DLD1 (cell line): ENCODE data around the gene SBK1.

Experiments
- in situ Hi-C: cut with HindIII; loops from 2 replicates; pipeline ENCODE4 v1.10.0; 2017; ENCODE audit warnings: low sequenced_read_pairs

SBK1 gene

DNA sequence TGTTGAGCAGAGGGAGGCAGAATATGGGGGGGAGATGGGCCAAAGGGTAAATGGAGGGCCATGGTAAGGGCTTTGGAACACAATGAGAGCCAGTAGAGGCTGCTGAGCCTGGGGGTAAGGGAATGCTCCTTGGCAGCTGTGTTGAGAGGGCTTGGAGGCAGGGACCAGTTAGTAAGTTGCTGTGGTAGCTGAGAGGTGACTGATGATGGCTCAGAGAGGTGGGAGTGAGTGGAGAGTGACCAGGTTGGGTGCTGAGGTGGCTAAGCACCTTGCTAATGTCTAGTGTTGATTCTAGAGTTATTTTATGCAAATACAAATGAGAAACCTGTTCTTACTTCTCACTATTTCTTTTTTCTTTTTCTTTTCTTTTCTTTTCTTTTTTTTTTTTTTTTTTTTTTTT, 10.8 kb downstream of the SBK1 start:
- in situ Hi-C loops = no loop called here

DNA sequence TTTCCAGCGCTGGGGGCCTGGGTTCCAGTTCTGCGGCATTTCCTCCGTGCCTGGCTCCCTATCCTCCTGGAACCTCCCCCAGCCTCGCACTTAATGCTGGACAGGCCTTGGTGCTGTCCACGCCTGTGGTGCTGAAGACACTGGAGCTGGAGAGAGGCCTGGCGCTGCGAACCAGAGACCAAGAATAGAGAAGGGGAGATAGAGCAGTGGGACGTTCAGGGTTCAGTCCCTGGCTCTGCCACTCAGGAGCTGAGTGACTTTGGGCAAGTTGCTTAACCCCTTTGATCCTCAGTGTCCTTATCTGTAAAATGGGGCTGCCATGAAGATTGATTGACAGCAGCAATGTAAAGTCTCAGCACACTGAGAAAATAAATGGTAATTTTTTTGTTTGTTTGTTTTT, 11.9 kb downstream of the SBK1 start:
- in situ Hi-C loops = no loop called here

GRCh38 chr16:28307936-28308335, 15.6 kb downstream of the SBK1 start:
- in situ Hi-C loops = no loop called here

DNA sequence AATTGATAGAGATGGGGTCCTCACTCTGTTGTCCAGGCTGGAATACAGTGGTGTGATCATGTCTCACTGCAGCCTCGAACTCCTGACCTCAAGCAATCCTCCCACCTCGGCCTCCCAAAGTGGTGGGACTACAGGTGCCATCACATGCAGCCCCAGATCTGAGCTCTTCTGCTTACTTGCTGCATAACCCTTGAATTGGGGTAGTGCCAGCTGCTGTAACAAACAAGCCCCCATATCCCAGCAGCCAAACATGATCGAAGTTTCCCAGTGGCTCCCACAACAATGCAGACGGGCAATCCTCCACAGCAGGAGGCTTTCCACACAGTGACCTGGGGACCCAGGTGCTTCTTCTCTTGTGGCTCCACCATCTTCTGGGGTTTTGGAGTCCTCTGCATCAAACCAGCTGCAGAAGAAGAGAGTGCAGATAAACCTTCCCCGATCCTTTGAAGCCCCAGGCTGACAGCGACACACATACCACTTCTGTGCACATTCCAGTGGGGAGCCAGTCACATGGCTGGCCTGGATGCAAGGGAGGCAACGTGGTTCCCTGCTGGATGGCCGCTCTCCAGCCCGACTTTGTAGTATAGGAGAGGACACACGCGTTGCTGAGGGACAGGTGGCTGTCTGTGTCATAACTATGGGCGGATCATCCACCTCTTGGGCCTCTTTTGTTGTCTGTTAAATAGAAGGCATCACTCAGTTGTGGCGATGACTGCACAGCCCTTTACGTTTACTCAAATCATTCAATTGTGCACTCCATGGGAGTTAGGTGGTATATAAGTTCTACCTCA, 16.7 kb downstream of the SBK1 start:
- in situ Hi-C loops = no loop called here

DNA sequence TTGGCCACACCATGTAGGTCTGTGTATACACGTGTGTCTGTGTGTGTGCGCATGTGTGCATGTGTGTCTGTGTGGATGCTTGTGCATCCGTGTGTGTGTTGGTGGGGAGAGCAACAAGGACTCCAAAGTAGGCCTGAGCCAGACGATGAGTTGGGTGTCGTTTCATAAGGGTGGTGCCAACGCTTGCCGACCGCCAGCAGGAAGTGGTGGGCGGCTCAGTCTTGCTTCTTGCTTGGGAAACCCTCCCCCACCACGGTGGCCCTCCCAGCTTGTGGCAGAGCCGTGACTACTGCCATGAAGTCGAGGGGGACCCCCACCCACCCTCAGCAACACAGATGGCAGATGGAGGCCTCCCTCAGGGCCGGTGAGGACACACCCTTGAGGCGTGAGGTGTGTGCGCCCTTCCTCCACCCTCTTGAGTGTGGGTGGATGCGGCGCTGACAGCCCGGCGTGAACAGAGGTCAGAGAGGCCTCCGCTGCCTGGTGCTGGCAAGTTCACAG, 17.5 kb downstream of the SBK1 start:
- in situ Hi-C loops = no loop called here

DNA sequence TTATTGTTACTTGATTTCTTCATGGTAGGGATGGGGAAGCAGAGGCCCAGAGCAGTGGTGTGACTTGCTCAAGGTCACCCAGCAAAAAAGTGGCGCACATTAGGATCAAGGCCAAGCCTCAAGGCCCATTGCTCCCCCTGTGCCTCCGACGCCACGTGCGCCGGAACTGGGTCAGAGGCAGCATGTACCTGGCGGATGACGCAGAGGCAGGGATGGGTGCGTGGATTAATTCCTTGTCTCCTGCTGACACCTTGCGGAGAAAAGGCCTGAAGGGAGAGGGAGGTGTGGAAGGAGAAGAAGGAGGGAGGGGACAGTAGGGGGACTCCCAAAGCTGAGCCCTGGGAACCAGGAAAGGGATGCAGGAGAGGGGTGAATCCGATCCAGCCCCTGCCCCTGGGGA, 18.5 kb downstream of the SBK1 start:
- in situ Hi-C loops = no loop called here

- in situ Hi-C loops = no loop called here
Measured at GRCh38 chr16:28311413-28311812, 19.1 kb downstream of the SBK1 start.

- in situ Hi-C loops = no loop called here
Measured at GRCh38 chr16:28311913-28312312, 19.6 kb downstream of the SBK1 start.

GRCh38 chr16:28312327-28312726, 20.0 kb downstream of the SBK1 start:
- in situ Hi-C loops = no loop called here

- in situ Hi-C loops = no loop called here
Measured at GRCh38 chr16:28313587-28313986, 21.3 kb downstream of the SBK1 start.

DNA sequence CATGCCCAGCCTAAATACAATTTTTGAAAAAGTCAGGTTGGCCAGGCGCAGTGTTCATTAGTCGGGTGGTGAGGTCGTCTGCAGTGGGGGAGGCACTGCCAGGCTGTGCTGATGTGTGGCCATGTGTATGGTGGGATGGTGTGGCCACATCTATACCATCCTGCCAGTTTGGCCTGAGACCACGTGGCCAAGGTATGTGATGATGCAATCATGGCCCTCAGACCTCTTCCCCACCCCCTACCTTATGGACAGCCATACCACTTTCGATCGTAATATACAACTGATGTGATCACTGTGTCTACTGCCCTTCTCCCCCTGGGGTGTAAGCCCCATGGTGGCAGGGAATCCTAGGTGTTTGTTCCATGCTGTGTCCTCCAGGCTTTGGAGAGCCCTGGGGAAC, 23.7 kb downstream of the SBK1 start:
- in situ Hi-C loops = no loop called here

DNA sequence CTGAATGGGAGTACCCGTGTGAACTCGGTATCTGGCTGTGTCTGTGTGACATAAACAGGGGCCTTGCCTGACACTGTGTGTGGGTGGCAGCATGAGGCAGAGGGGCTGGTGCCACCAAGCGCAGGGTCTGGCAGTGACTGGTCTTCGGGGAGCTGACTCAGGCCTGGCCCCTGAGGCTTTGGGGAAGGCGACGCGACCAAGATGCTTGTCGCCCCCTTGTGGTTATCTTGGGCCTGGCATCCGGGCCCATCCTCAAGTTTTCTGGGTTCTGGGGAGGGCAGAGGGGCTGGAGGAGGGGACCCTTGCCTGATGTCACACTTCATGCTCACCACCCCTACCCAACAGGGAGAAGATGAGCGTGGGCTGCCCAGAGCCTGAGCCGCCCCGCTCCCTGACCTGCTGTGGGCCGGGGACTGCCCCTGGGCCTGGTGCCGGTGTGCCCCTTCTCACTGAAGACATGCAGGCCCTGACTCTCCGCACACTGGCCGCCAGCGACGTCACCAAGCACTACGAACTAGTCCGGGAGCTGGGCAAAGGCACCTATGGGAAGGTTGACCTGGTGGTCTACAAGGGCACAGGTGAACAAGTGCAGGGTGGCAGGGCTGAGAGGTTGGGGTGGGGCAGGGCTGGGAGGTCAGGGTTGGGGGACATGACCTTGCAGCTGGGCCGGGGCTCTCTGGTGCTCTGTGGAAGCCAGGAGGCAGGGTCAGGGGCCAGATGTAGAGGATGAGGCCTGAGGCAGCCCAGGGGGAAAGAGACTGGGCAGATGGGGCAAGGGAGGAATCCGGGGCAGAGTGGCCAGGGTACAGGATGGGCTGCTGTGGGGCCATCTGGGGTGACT, 24.9 kb downstream of the SBK1 start:
- in situ Hi-C loops = no loop called here

GRCh38 chr16:28318042-28318744, 25.9 kb downstream of the SBK1 start:
- in situ Hi-C loops = no loop called here

- in situ Hi-C loops = no loop called here
Measured at GRCh38 chr16:28319476-28320022, 27.2 kb downstream of the SBK1 start.

GRCh38 chr16:28320023-28320561, 27.8 kb downstream of the SBK1 start:
- in situ Hi-C loops = no loop called here

DNA sequence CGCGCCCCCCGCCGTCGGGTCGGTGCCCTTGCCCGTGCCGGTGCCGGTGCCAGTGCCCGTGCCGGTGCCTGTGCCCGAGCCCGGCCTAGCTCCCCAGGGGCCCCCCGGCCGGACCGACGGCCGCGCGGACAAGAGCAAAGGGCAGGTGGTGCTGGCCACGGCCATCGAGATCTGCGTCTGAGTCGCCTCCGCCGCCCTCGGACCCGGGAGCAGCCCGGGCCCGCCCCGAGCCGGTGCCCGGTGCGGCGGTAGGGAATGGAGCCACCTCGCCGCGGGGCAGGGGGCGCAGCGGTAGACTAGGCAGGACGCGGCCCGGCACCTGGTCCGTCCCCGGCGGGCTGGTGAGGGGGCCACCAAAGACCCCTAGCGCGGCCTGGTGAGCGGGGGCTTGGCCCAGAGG, 28.4 kb downstream of the SBK1 start:
- in situ Hi-C loops = no loop called here

DNA sequence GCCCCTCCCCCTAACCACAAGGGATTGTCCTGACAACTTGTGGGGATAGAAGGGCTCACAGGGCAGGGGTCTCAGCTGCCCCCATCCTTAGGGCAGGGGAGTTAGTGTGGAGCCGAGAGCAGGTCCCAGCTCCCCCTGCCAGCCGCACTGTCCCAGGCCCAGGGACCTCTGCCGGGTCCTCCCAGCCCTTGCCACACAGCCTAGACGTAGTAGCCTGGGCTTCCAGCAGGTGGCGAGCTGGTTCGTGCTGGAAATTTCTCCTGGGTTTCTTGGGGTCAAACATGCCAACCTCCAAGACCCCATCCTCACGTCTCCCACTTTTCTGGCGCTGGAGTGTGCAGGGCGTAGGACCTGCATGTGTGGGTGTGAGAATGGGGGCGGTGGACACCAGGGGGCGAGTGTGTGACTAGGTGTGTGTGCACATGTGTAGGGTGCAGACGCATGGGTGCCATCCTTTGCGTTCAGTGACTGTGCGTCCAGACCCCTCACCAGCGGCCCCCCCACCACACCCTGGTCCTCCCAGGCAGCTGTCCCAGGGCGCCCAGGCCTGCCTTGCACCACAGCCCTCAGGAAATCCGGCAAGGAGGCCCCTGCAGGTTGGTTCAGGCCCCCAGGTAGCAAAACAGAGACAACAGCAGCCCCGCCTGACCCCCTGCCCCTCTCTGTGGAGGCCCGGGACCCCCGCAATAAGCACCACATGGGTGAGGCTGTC, 29.5 kb downstream of the SBK1 start:
- in situ Hi-C loops = no loop called here

DNA sequence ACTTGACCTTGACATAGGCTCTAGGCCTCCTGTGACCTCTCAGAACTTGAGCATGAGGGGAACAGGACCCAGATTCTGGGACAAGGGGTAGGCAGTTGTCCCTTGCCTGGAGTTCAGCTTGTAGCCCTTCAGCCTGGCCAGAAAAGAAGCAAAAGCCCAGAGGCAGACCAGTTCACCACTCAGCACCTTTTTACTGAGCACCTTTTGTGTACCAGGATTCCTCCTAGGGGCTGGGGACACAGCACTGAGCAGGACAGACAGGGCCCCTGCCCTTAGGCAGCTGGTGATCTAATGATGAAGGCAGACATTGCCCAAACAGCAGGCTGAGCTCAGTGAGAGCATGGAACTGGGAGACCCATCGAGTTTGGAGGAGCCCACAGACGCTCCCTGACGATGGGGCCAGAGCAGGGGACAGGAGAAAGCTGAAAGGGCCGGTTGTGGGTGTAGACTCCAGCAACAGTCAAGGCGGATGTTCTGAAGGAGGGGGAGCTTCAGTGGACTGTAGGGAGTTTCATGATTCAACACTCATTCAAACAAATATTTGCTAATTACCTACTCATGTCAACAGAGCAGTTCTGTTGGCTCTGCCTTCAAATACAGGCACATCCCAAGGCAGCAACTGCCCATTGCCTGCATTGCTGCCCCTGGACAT, 32.0 kb downstream of the SBK1 start:
- in situ Hi-C loops = no loop called here

GRCh38 chr16:28324887-28325279, 32.6 kb downstream of the SBK1 start:
- in situ Hi-C loops = no loop called here
